ENCODE results near the gene C1orf210.

C1orf210 gene

DNA sequence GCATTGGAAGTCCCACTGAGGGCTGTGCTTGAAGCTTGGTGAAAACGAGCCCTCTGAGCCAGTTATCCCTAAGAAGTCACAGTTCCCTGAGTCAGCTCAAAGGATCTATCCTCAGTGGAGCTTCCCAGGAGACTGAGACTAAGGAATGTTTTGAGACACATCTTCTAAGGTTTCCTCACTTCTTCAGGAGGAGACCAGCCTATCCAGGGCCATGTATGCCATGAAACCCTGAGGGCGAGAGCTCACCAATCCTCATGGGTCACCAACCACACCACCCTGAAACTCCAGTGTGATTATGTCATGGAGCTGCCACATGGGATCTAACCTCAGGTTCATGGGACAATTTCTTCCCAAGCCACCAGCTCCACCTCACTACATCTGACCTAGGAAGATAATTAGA, 7.8 kb upstream of the C1orf210 start:
- DNase-seq: no peak

GRCh38 chr1:43292679-43293078, 7.3 kb upstream of the C1orf210 start:
- no peak for DNase-seq

- DNase-seq: no peak
These were observed 6.8 kb upstream of the C1orf210 start for GRCh38 chr1:43292216-43292615.

GRCh38 chr1:43288785-43289706, 3.7 kb upstream of the C1orf210 start:
- DNase-seq: no peak

GRCh38 chr1:43288058-43288784, 2.8 kb upstream of the C1orf210 start:
- no peak for DNase-seq

GRCh38 chr1:43286533-43286932, 1.2 kb upstream of the C1orf210 start:
- no peak for DNase-seq

- no peak for DNase-seq
These were observed 734 bp upstream of the C1orf210 start for GRCh38 chr1:43286115-43286514.

DNA sequence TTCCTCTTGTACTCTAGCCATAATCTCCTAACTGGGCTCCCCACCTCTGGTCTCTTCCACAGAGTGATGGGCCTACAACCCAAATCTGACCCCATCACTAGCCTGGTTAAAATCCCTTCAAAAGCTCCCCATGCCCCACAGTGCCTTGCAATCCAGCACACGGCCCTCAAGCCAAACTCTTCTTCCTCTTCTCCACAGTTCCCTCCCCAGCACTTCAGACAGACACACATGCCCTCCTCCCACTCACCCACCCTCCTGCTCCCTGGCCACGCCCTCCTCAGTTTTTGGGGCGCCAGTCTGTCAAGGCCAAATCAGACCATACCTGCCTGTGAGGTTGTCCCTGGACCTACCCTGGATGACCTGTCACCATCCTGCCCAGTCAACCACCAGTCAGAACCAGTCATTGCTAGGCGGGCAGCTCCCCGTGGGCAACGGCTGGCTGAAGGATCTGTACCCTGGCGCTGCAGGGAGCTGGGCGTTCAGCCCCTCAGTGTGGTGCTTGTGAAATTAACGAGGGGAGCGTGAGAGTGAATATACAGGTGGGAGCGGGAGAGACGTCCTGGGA, 753 bp downstream of the C1orf210 start:
- DNase-seq: no peak

DNA sequence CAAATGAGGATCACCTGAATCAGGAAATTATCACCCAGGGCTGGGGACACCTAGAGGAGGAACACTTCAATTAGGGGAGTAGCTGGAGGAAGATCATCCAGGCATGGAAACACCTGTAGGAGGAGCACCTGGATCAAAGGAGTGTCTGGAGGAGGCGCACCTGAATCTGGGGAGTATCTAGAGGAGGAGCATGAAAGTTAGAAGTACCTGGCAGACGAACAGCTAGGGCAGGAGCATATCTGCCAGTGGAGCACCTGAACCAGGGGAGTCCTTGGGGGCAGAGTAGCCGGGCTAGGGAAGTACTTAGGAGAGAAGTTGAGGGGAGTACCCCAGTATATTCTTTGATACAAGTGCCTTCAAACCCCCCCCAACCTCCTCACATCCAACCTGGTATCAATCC, 1.3 kb downstream of the C1orf210 start:
- no peak for DNase-seq

GRCh38 chr1:43282220-43283195, 2.9 kb downstream of the C1orf210 start:
- DNase-seq: no peak

DNA sequence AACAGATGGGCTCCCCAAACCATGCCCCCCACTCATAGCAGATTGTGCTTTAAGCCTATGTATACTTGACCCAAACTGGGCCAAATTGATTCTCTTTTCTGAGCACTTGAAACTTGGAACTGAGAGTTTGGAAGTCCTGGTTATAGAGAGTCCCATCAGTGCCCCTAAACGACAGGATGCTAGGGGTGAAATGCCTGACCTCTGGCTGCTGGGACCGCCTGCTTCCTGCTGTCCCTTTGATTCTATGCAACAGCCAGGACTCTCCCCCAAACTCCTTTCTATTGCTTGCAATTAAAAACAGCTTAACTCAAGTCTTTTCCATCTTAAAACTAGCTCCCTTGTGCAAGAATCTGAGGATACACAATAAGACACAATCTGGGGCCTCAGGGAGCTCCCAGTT, 4.7 kb downstream of the C1orf210 start:
- DNase-seq: no peak

GRCh38 chr1:43279666-43280065, 5.7 kb downstream of the C1orf210 start:
- no peak for DNase-seq

DNA sequence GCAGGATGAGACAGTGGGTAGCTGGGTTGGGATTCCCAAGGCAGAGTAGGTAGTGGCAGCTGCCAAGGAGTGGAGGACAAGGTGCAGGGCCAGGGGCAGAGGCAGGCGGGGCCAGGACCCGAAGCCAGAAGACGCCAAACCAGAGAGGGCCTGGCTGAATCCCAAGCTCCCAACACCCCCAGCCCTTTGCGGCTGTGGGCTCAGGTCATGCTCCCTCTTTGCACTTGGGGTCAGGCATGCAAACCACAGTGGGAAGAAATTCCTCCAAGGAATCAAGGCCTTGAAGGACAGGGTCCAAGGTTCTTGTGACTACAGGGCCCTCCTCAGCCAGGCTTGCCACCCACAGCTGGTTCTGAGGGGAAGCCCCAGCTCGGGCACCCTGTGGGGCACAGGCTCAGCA, 6.2 kb downstream of the C1orf210 start:
- DNase-seq: no peak

DNA sequence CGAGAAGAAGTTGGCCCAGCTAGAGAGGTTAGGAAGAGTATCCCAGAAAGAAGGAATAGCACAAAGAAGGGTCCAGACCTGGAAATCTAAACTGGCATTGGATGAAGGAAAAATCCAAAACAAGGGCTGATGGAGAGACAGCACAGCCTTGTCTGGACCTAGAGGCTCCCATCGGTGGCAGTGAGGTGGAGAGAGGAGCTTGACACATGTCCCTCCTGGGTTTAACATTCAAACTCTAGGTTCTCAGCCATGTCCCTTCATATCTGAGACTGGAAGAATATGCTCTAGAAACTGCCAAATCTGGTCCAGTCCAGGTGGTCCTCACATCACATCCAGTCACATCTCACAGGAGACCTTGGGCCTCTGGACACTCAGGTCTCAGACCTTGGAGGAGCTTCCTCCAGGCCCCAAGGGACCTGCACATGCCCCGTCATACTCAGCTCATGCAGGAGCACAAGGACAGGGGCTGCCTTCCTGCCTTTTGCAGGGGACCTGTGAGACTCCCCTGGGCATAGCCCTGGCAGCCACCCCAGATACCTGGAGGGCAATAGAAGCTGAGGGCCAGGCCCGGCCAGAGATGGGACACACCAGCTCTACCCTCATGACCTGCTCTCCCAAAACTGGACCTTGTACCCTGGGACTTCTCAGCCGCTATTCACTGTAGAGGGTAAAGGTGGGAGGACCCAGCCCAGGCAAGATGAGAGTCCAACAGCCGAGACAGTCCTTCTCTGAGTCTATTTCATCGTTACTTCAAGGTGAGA, 8.1 kb downstream of the C1orf210 start:
- DNase-seq: no peak

DNA sequence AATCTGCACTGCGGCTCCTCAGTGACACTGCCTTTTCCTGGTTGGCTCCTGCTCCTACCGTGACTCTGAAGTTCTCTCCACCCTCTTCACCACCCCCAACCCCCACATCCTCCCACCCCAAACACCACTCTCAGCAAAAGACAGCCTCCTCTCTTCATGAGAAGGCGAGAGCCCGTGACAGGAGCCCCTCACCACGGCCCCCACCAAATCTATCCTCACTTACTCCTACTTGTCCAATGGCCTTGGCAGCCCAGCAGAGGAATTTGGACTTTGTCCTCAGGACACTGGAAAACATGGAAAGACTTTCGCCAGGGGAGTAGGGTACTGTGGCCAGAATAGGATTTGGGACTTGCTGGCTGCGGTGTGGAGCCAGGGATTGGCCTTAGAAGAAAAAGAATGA, 8.7 kb downstream of the C1orf210 start:
- no peak for DNase-seq

GRCh38 chr1:43275826-43276620, 9.4 kb downstream of the C1orf210 start:
- no peak for DNase-seq

GRCh38 chr1:43274804-43275180, 10.6 kb downstream of the C1orf210 start:
- DNase-seq: no peak

DNA sequence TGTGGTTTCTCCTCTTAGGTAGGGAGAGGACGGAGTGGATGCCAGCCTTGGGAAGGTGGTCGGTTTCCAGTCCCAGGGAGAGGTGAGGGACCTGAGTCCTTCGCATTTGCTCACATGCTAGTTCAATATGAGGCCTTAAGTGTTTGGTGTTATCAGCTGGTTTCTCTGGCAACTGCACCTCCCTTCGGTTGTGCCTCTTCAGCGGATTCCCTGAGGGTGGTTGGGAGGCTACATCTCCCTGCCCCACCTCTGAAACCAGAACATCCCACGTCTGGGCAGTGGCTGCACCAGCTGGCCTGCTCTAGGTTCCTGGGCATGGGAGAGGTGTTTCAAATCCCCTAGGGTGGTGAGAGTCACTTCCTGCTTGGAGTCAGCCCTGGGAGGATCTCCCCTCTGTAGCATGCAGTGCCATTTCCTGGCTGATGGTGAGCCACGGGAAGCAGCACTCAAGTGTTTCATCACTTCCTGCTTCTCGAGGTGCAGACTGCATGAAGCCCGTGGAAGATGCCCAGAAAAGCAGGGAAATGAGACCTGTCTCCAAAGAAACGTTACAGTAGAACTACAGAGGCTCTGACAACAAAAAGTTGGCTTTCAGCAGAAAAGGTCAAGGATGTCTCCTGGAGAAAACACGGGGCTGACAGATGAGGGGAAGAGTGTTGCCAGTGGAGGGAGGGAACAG, 11.1 kb downstream of the C1orf210 start:
- DNase-seq: peak in 1 of 5 experiments; percentile 81

- no peak for DNase-seq
These were observed 11.7 kb downstream of the C1orf210 start for GRCh38 chr1:43273708-43274107.
